Ishikawa (cell line): ENCODE measurements around the gene DEXI.
A peak's percentile ranks its signal among the peaks of the same experiment; 100 is the strongest.

Experiments
- CEBPB ChIP-seq: IDR thresholded peaks from 2 replicates; pipeline ENCODE4 v1.6.1; 2012
- CREB1 ChIP-seq: IDR thresholded peaks from 2 replicates; pipeline ENCODE4 v1.6.1; 2012; ENCODE audit warnings: low read depth
- EGR1 ChIP-seq: IDR thresholded peaks from 2 replicates; pipeline ENCODE4 v1.6.1; 2012
- EP300 ChIP-seq: IDR thresholded peaks from 2 replicates; pipeline ENCODE4 v1.6.1; 2012; ENCODE audit warnings: borderline replicate concordance
- FOXM1 ChIP-seq: IDR thresholded peaks from 2 replicates; pipeline ENCODE4 v1.6.1; 2012; ENCODE audit warnings: low read depth, borderline replicate concordance
- MAX ChIP-seq: IDR thresholded peaks from 2 replicates; pipeline ENCODE4 v1.6.1; 2012
- NFIC ChIP-seq: IDR thresholded peaks from 2 replicates; pipeline ENCODE4 v1.6.1; 2012
- RAD21 ChIP-seq: IDR thresholded peaks from 2 replicates; pipeline ENCODE4 v1.6.1; 2012; ENCODE audit warnings: low read depth
- REST ChIP-seq: IDR thresholded peaks from 2 replicates; pipeline ENCODE4 v1.6.1; 2012; ENCODE audit warnings: low read depth, mild to moderate bottlenecking
- TAF1 ChIP-seq: IDR thresholded peaks from 2 replicates; pipeline ENCODE4 v1.6.1; 2012; ENCODE audit warnings: low read depth, mild to moderate bottlenecking
- TCF12 ChIP-seq: IDR thresholded peaks from 2 replicates; pipeline ENCODE4 v1.6.1; 2012; ENCODE audit warnings: low read depth
- TEAD4 ChIP-seq: IDR thresholded peaks from 2 replicates; pipeline ENCODE4 v1.6.1; 2012
- USF1 ChIP-seq: IDR thresholded peaks from 2 replicates; pipeline ENCODE4 v1.6.1; 2012
- YY1 ChIP-seq: IDR thresholded peaks from 2 replicates; pipeline ENCODE4 v1.6.1; 2012; ENCODE audit warnings: low read depth

DEXI gene

GRCh38 chr16:10988164-10988803, 46.0 kb upstream of the DEXI start:
- TF ChIP-seq RAD21 (peak; percentile 39; the same call in 1 of the 2 replicates), TAF1 (no peak), REST (no peak)

GRCh38 chr16:10987361-10988163, 45.3 kb upstream of the DEXI start:
- TF ChIP-seq NFIC (no peak), REST (no peak), USF1 (no peak), YY1 (no peak), EGR1 (no peak), RAD21 (no peak), TCF12 (no peak), TAF1 (no peak), FOXM1 (no peak), CREB1 (no peak), TEAD4 (no peak)

- TF ChIP-seq NFIC (no peak), EGR1 (no peak), TCF12 (no peak)
These were observed 42.2 kb upstream of the DEXI start for GRCh38 chr16:10984509-10984908.

- TF ChIP-seq USF1: no peak
- no peak for TF ChIP-seq TAF1
- no peak for TF ChIP-seq EP300
- no peak for TF ChIP-seq REST
- TF ChIP-seq CEBPB: no peak
- no peak for TF ChIP-seq FOXM1
These were observed 40.9 kb upstream of the DEXI start for GRCh38 chr16:10983159-10983558.

- TF ChIP-seq NFIC: no peak
- TF ChIP-seq TAF1: no peak
- no peak for TF ChIP-seq USF1
- no peak for TF ChIP-seq TCF12
- TF ChIP-seq REST: no peak
- TF ChIP-seq FOXM1: no peak
- TF ChIP-seq TEAD4: no peak
- TF ChIP-seq RAD21: no peak
- TF ChIP-seq EGR1: no peak
- TF ChIP-seq MAX: no peak
These were observed 40.3 kb upstream of the DEXI start for GRCh38 chr16:10982465-10983150.
